ENCODE measurements around the gene EMILIN1.
"Not testable (repeated sequence)": the region's sequence is repeated elsewhere in the genome, so short reads cannot be mapped to it uniquely, and the experiment has no call there.

EMILIN1 gene

GRCh38 chr2:27054721-27055120 is 23.7 kb upstream of the EMILIN1 start:
- no peak for DNase-seq

- no peak for DNase-seq
These were observed 21.2 kb upstream of the EMILIN1 start for GRCh38 chr2:27057184-27057583.

- DNase-seq = no peak
These were observed 20.2 kb upstream of the EMILIN1 start for GRCh38 chr2:27058210-27058609.

- DNase-seq = no peak
These were observed 19.1 kb upstream of the EMILIN1 start for GRCh38 chr2:27059141-27059820.

- DNase-seq = no peak
These were observed 18.1 kb upstream of the EMILIN1 start for GRCh38 chr2:27060323-27060722.

- DNase-seq = no peak
These were observed 13.3 kb upstream of the EMILIN1 start for GRCh38 chr2:27065128-27065527.

GRCh38 chr2:27067385-27067784 is 11.0 kb upstream of the EMILIN1 start:
- peak; percentile 13 for DNase-seq

- peak; percentile 18 for DNase-seq
These were observed 9.0 kb upstream of the EMILIN1 start for GRCh38 chr2:27069436-27069835.

- no peak for DNase-seq
These were observed 8.3 kb upstream of the EMILIN1 start for GRCh38 chr2:27069961-27070618.

- no peak for DNase-seq
These were observed 7.7 kb upstream of the EMILIN1 start for GRCh38 chr2:27070653-27071276.

- peak; percentile 95 for DNase-seq
These were observed 7.0 kb upstream of the EMILIN1 start, which contains the start of gene OST4 for GRCh38 chr2:27071277-27071989. OST4 (minus strand) TSS chr2:27071654.

- peak; percentile 91 for DNase-seq
These were observed 6.2 kb upstream of the EMILIN1 start for GRCh38 chr2:27071990-27072830.

- no peak for DNase-seq
These were observed 5.5 kb upstream of the EMILIN1 start for GRCh38 chr2:27072920-27073319.

- no peak for DNase-seq
These were observed 4.6 kb upstream of the EMILIN1 start for GRCh38 chr2:27073782-27074181.

GRCh38 chr2:27074738-27075565 is 3.5 kb upstream of the EMILIN1 start:
- peak; percentile 64 for DNase-seq

GRCh38 chr2:27075566-27075871 is 2.9 kb upstream of the EMILIN1 start:
- not testable (repeated sequence) for DNase-seq

- no peak for DNase-seq
These were observed 2.1 kb upstream of the EMILIN1 start for GRCh38 chr2:27076323-27076722.

GRCh38 chr2:27077231-27077630 is 1.2 kb upstream of the EMILIN1 start:
- no peak for DNase-seq

GRCh38 chr2:27079233-27080139 is 1.1 kb downstream of the EMILIN1 start:
- DNase-seq = no peak

- DNase-seq = no peak
These were observed 1.7 kb downstream of the EMILIN1 start for GRCh38 chr2:27080140-27080469.

GRCh38 chr2:27080603-27080936 is 2.2 kb downstream of the EMILIN1 start:
- DNase-seq = no peak

All from right forelimb (tissue), 1 donor.